T-cell (primary cell): Measurements from ENCODE around the gene BEST3. TPM values are rescaled to one million over a fixed set of nuclear protein-coding genes. Genes with fewer than 3 reads are reported as not detected.

Source experiments
- ATAC-seq, 4 experiments: fragments of 200-7000 bp in 3 of 4; fragments of 150-1000 bp in 1 of 4; cut with Tn5 transposase; replicated peaks in 1 of 4; 1 replicate in 3 of 4; 2 replicates in 1 of 4; pipeline ENCODE4 v1.10.0; 2021; ENCODE audit warnings: moderate library complexity in 3 of 4, mild to moderate bottlenecking in 2 of 4, moderate number of reproducible peaks in 1 of 4
- CTCF ChIA-PET, 2 donors: fragments of 300-600 bp; sonication (Branson Sonifier 250); formaldehyde crosslinking; loops; one replicate each; lab custom pipeline; 2022; ENCODE audit warnings: antibody characterized with exemption in 2 of 2; lab: Charles Lee
- POLR2A ChIA-PET, 2 donors: fragments of 300-600 bp; sonication (Branson Sonifier 250); formaldehyde crosslinking; loops; one replicate each; lab custom pipeline; 2022; ENCODE audit warnings: antibody characterized with exemption in 2 of 2; lab: Charles Lee
- DNase-seq, 35 experiments: peaks; one replicate each; pipeline versions ENCODE4 v3.0.0 to v3.0.0-alpha.2; 2013 to 2023
- H3K27ac ChIP-seq: one replicate; pipeline ENCODE4 v1.5.1; 2013; ENCODE audit warnings: low read length
- H3K27me3 ChIP-seq, 2 experiments: replicated peaks in 1 of 2; 1 replicate in 1 of 2; 2 replicates in 1 of 2; pipeline versions ENCODE4 v1.6.1 to v1.7.0; 2013; ENCODE audit warnings: low read length in 1 of 2, mixed read lengths in 1 of 2; ENCODE audit not compliant: control insufficient read depth in 2 of 2, insufficient read depth in 2 of 2; ENCODE audit errors: extremely low read depth in 1 of 2
- H3K36me3 ChIP-seq, 2 donors: 1 replicate in 1 of 2; 2 replicates in 1 of 2; pipeline versions ENCODE4 v1.6.1 to v1.7.0; 2013; ENCODE audit warnings: low read length in 1 of 2; ENCODE audit not compliant: control insufficient read depth in 2 of 2, insufficient read depth in 1 of 2; ENCODE audit errors: extremely low read depth in 1 of 2
- H3K4me1 ChIP-seq, 2 experiments: 1 replicate in 1 of 2; 2 replicates in 1 of 2; pipeline versions ENCODE4 v1.6.1 to v1.7.0; 2013; ENCODE audit warnings: low read length in 2 of 2, mixed read lengths in 1 of 2; ENCODE audit not compliant: insufficient read depth in 2 of 2, control insufficient read depth in 1 of 2; ENCODE audit errors: extremely low read depth in 1 of 2
- H3K4me3 ChIP-seq, 2 donors: 1 replicate in 1 of 2; 2 replicates in 1 of 2; pipeline versions ENCODE4 v1.5.1 to v1.7.0; 2013; ENCODE audit warnings: mild to moderate bottlenecking in 2 of 2, low read length in 1 of 2, moderate library complexity in 1 of 2; ENCODE audit not compliant: control insufficient read depth in 1 of 2; ENCODE audit errors: extremely low read depth in 1 of 2
- H3K9me3 ChIP-seq: 2 replicates; pipeline ENCODE4 v1.7.0; 2013
- H3K27ac Mint-ChIP-seq, 2 donors: one replicate each; pipeline ENCODE4 v1.8.0; 2020 to 2021; ENCODE audit warnings: mild to moderate bottlenecking in 2 of 2, mixed read lengths in 2 of 2
- H3K27me3 Mint-ChIP-seq, 2 donors: one replicate each; pipeline ENCODE4 v1.8.0; 2021 to 2022; ENCODE audit warnings: mixed read lengths in 2 of 2
- H3K36me3 Mint-ChIP-seq: one replicate; pipeline ENCODE4 v1.8.0; 2021; ENCODE audit warnings: mixed read lengths
- H3K4me1 Mint-ChIP-seq, 3 donors: one replicate each; pipeline ENCODE4 v1.8.0; 2020 to 2022; ENCODE audit warnings: mixed read lengths in 3 of 3, mild to moderate bottlenecking in 1 of 3
- H3K4me3 Mint-ChIP-seq, 3 donors: one replicate each; pipeline ENCODE4 v1.8.0; 2020 to 2022; ENCODE audit warnings: mild to moderate bottlenecking in 3 of 3, mixed read lengths in 3 of 3, moderate library complexity in 3 of 3
- H3K9me3 Mint-ChIP-seq, 3 donors: one replicate each; pipeline ENCODE4 v1.8.0; 2020 to 2022; ENCODE audit warnings: mixed read lengths in 3 of 3
- WGBS: methylation state at CpG from one replicate; pipeline ENCODE4 v1.1.5; 2013; ENCODE audit warnings: missing lambda C conversion rate; ENCODE audit not compliant: insufficient coverage; 5-methylcytosine and 5-hydroxymethylcytosine counted together
- total RNA-seq, 35 experiments: library from RNA in 6 of 35; stranded (reverse) in 6 of 35; fragments of 120-200 nt in 1 of 35; gene quantifications; one replicate each; pipeline versions ENCODE4 v1.2.1 to v1.2.4 and lab custom pipeline; 2013 to 2026

BEST3 gene
- total RNA-seq, 5 donors from 2014 or later (not counting 1 experiment from before 2014, with no cell fraction given): not detected

DNA sequence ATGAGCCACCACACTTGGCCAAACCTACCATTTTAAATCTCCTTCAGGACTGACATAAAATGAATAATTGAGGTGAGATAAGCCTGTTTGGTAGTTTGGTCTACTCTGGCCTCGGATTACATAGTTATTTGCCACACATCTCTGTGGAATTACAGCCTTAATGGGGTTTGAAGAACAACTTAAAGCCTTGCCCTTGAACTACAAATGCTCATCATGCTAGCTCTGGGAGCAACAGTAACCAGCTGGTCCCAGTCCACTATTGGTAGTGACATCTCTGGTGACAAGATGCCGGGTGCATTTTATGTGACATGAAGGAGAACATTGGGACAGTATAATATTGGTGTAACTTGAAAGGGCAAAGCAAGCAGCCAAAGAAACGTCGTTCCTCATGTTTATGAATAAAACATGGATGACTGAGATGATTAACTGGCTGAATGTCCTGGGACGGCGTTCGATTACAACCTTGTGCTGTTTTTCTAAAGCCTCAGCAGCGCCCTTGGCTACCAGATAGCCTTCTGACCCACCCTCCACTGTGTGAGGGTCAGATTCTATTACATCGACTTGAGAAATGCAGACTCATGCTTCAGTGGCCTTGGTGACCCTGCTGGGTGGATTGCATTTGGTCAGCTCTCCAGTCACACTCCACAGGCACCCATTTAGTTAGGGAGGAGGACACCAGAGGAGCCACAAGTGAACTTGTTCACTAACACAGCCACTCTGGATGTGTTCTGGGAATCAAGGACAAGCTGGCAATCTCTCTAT is 41.5 kb downstream of the BEST3 start:
- no peaks in the 10 kb centered on the region for H3K4me1 Mint-ChIP-seq
- H3K9me3 Mint-ChIP-seq: no peaks in the 10 kb centered on the region
- H3K4me3 Mint-ChIP-seq: no peak overlapping the region
- no peak overlapping the region for H3K27ac Mint-ChIP-seq
- H3K4me3 ChIP-seq: no peak overlapping the region
- H3K27me3 ChIP-seq: peaks cover 0 to 6% of the 10 kb centered on the region in 2 experiments
- ChIA-PET POLR2A (no interaction called here), CTCF (no interaction called here)
- H3K27ac ChIP-seq: no peak overlapping the region
- WGBS: 92% methylated on average over 5 of the region's 9 CpGs
- H3K36me3 ChIP-seq: no peaks in the 10 kb centered on the region
- H3K4me1 ChIP-seq: no peaks in the 10 kb centered on the region
- H3K27me3 Mint-ChIP-seq: peaks cover 7 to 8% of the 10 kb centered on the region in 2 donors
- H3K36me3 Mint-ChIP-seq: no peaks in the 10 kb centered on the region
- no peaks in the 10 kb centered on the region for H3K9me3 ChIP-seq
- DNase-seq (no peak), ATAC-seq (no peak)

DNA sequence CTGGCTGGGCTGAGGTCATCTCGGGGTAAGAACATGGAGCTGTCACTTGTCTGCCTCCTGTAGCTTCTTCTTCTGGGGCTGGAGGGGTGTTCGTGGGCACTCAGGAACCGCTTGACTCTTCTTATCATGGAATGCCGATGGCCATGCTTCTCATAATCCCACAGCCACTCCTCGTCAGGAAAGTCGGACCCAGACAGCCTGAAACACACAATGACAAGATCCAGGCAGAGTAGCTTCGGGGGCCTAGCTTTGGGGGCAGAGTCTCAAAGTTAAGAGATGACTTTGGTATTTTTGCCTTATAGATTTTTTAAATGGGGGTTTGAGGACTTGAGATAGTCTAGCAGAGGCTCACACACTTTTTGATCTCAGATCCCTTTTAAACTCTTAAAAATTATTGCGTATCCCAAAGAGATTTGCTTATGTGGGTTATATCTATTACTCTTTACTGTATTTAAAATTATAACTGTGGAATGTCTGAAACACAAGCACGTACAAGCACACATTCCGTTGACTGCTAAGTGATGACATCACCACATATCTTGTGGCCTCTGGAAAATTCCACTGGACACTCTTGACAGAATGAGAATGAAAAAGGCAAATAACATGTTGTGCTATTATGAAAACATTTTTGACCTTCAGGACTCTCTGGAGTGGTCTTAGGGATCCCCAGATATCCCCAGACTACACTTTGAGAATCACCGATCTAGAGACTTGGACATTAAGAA is 43.3 kb downstream of the BEST3 start:
- WGBS: 67% methylated on average over 3 of the region's 11 CpGs
- Mint-ChIP-seq H3K27me3 (peaks cover 3 to 10% of the 10 kb centered on the region in 2 donors), H3K4me1 (no peaks in the 10 kb centered on the region), H3K27ac (no peak overlapping the region), H3K9me3 (no peaks in the 10 kb centered on the region), H3K36me3 (no peaks in the 10 kb centered on the region), H3K4me3 (no peak overlapping the region)
- Histone ChIP-seq H3K4me3 (no peak overlapping the region), H3K9me3 (no peaks in the 10 kb centered on the region), H3K36me3 (no peaks in the 10 kb centered on the region), H3K4me1 (no peaks in the 10 kb centered on the region), H3K27ac (no peak overlapping the region), H3K27me3 (peaks cover 0 to 6% of the 10 kb centered on the region in 2 experiments)
- DNase-seq (no peak), ATAC-seq (no peak)
- POLR2A ChIA-PET: no interaction called here
- CTCF ChIA-PET: no interaction called here

DNA sequence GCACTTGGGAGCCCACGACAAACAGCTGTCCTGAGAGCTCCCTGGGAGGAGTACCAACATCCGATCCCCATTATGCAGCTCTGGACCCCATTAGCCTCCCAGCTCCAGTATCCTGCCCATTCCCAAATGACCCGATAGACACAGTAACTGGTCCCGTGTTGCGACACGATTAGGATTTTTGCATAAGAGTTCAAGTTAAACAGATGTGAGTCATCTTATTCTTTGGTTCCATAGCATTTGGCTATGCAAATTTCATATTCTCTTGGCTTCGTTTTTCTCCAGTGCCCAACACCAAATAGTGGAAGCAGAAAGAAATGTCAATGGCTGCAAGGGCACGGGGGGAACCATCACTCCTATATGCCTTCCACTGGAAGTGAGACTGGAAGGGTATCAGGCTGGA is 45.4 kb downstream of the BEST3 start:
- no peak for ATAC-seq
- WGBS: 80% methylated on average over 3 of the region's 8 CpGs

DNA sequence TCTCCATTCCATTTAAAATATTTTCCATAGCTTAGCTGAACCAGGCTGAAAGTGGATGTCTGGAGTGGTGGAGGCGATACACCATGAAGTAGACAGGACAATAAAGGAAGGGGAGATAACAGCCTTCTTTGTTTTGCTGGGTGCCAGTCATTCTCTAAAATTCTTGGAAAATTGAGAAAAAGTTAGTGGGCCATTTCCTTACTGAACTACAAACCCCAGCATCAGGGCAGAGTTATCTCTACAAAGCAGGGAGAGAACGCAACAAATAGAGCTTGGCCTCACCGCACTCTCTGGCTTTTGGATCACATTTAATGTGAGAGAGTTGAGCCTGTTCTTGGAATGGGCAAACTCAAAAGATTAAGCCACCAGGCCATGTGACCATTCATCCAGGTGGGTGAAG is 47.2 kb downstream of the BEST3 start:
- ChIA-PET CTCF (interaction anchor here in 1 of 2 donors (0.6 to 0.9 kb wide), 3 partner anchors 10 to 1027 kb away, joined by 3 to 6 read pairs (median 4); no protein-coding TSS in a partner anchor), POLR2A (interaction anchor here in 1 of 2 donors (0.6 kb wide), 1 partner anchor 63 kb away, joined by 3 read pairs; no protein-coding TSS in a partner anchor)
- Histone ChIP-seq H3K4me1 (no peaks in the 10 kb centered on the region), H3K36me3 (no peaks in the 10 kb centered on the region), H3K27me3 (peaks cover 0 to 4% of the 10 kb centered on the region in 2 experiments), H3K27ac (no peak overlapping the region), H3K9me3 (no peaks in the 10 kb centered on the region), H3K4me3 (no peak overlapping the region)
- H3K4me1 Mint-ChIP-seq: no peaks in the 10 kb centered on the region
- no peak for ATAC-seq
- no peaks in the 10 kb centered on the region for H3K36me3 Mint-ChIP-seq
- H3K27me3 Mint-ChIP-seq: peaks cover 13 to 16% of the 10 kb centered on the region in 2 donors
- no peaks in the 10 kb centered on the region for H3K9me3 Mint-ChIP-seq
- no peak for DNase-seq
- H3K27ac Mint-ChIP-seq: no peak overlapping the region
- H3K4me3 Mint-ChIP-seq: no peak overlapping the region
- no CpG with 5 or more reads among the region's 3 CpGs for WGBS

More for the DNA sequence above, 45.4 kb downstream of the BEST3 start:
- Histone ChIP-seq H3K27ac (no peak overlapping the region), H3K4me1 (no peaks in the 10 kb centered on the region), H3K27me3 (peaks cover 0 to 6% of the 10 kb centered on the region in 2 experiments), H3K4me3 (no peak overlapping the region), H3K36me3 (no peaks in the 10 kb centered on the region), H3K9me3 (no peaks in the 10 kb centered on the region)
- Mint-ChIP-seq H3K27me3 (peaks cover 7 to 12% of the 10 kb centered on the region in 2 donors), H3K9me3 (no peaks in the 10 kb centered on the region), H3K36me3 (no peaks in the 10 kb centered on the region), H3K4me1 (no peaks in the 10 kb centered on the region), H3K4me3 (no peak overlapping the region), H3K27ac (no peak overlapping the region)
- DNase-seq: no peak
- CTCF ChIA-PET: no interaction called here
- POLR2A ChIA-PET: interaction anchor here in 1 of 2 donors (0.6 kb wide), 1 partner anchor 465 kb away, joined by 3 read pairs; no protein-coding TSS in a partner anchor

DNA sequence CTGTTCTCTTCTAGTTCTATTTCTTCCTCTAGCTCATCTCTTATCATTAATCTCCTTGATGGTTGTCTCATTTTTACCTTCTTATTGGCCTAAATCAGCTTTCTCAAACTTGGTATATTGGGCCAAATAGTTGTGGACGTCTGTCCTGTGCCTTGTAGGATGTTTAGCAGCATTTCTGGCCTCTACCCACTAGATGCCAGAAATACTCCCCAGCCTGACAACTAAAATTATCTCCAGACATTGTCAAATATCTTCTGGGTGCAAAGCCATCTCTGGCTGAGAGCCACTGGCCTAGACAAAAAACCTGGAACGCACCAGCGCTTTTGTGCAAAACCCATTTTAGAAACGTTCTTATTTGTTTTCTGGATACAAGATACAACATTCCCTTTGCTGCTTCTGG is 49.6 kb downstream of the BEST3 start:
- Mint-ChIP-seq H3K4me1 (no peaks in the 10 kb centered on the region), H3K27me3 (peaks cover 13 to 16% of the 10 kb centered on the region in 2 donors), H3K4me3 (no peak overlapping the region), H3K36me3 (no peaks in the 10 kb centered on the region), H3K9me3 (no peaks in the 10 kb centered on the region), H3K27ac (no peak overlapping the region)
- Histone ChIP-seq H3K27me3 (no peaks in the 10 kb centered on the region), H3K27ac (no peak overlapping the region), H3K4me1 (no peaks in the 10 kb centered on the region), H3K4me3 (no peak overlapping the region), H3K9me3 (no peaks in the 10 kb centered on the region), H3K36me3 (no peaks in the 10 kb centered on the region)
- ChIA-PET POLR2A (no interaction called here), CTCF (interaction anchor here in 1 of 2 donors (1.4 kb wide), 1 partner anchor 10 kb away, joined by 4 read pairs; no protein-coding TSS in a partner anchor)
- WGBS: 75% methylated on average over 2 of the region's 4 CpGs
- DNase-seq (no peak), ATAC-seq (no peak)

DNA sequence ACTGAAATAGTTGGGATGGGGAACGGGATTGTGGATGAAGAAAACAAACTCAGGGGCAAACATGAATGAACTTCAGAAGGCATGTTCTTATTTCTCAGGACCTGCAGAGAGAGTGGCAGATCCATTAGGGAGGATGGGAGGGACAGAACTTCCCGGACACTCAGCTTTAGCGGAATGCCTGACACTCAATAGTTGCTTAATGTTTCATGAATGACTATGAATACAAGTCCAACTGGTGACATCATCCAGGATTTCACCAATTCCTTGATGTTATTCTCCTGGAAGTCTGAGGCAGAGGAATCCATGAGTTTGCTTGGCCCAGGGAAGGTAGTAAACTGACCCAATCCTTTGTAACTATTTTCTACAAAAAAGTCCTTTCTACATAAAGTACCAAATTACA is 50.6 kb downstream of the BEST3 start:
- POLR2A ChIA-PET: no interaction called here
- CTCF ChIA-PET: no interaction called here
- no peak overlapping the region for H3K4me3 Mint-ChIP-seq
- peaks cover 13 to 16% of the 10 kb centered on the region in 2 donors for H3K27me3 Mint-ChIP-seq
- H3K4me1 Mint-ChIP-seq: no peaks in the 10 kb centered on the region
- DNase-seq (no peak), ATAC-seq (no peak)
- WGBS: 80% methylated on average over 3 of the region's 3 CpGs
- no peaks in the 10 kb centered on the region for H3K36me3 Mint-ChIP-seq
- H3K36me3 ChIP-seq: no peaks in the 10 kb centered on the region
- no peaks in the 10 kb centered on the region for H3K27me3 ChIP-seq
- no peaks in the 10 kb centered on the region for H3K4me1 ChIP-seq
- no peaks in the 10 kb centered on the region for H3K9me3 ChIP-seq
- H3K4me3 ChIP-seq: no peak overlapping the region
- no peak overlapping the region for H3K27ac ChIP-seq
- no peak overlapping the region for H3K27ac Mint-ChIP-seq
- H3K9me3 Mint-ChIP-seq: no peaks in the 10 kb centered on the region
